HepG2 (cell line): ENCODE data around the gene BSN. TPM values are rescaled to one million over a fixed set of nuclear protein-coding genes. Genes with fewer than 3 reads are reported as not detected.

ENCODE experiments used
- AGO1 ChIP-seq: fragments of 200-400 bp; formaldehyde crosslinking; IDR thresholded peaks from 2 replicates; pipeline ENCODE4 v1.6.1; 2017; ENCODE audit warnings: mild to moderate bottlenecking, low read depth, low read length, moderate library complexity; ENCODE audit not compliant: poor library complexity, severe bottlenecking
- CBX5 ChIP-seq: sonication (generic); formaldehyde crosslinking; IDR thresholded peaks from 2 replicates; pipeline ENCODE4 v1.4.0; 2020; ENCODE audit warnings: missing genetic modification reagents, borderline replicate concordance
- DR1 ChIP-seq: sonication (generic); formaldehyde crosslinking; IDR thresholded peaks from 2 replicates; pipeline ENCODE4 v1.8.0; 2021; ENCODE audit warnings: mild to moderate bottlenecking, missing genetic modification reagents, inconsistent platforms
- KDM2A ChIP-seq: sonication (generic); formaldehyde crosslinking; IDR thresholded peaks from 2 replicates; pipeline ENCODE4 v1.4.0; 2020; ENCODE audit warnings: low read depth, missing genetic modification reagents, borderline replicate concordance
- KLF6 ChIP-seq: IDR thresholded peaks from 2 replicates; pipeline ENCODE4 v1.8.0; 2016; ENCODE audit warnings: missing biosample characterization, missing genetic modification reagents
- SP5 ChIP-seq: IDR thresholded peaks from 2 replicates; pipeline ENCODE4 v1.6.1; 2016; ENCODE audit warnings: low read depth, borderline replicate concordance
- SRSF4 ChIP-seq: fragments of 200-400 bp; formaldehyde crosslinking; IDR thresholded peaks from one replicate; pipeline ENCODE4 v1.6.1; 2018; ENCODE audit warnings: mild to moderate bottlenecking, low read depth, low read length, moderate library complexity; ENCODE audit not compliant: poor library complexity, severe bottlenecking
- SYNCRIP ChIP-seq: fragments of 200-400 bp; formaldehyde crosslinking; IDR thresholded peaks from 2 replicates; pipeline ENCODE4 v1.6.1; 2018; ENCODE audit warnings: mild to moderate bottlenecking, low read depth, low read length; ENCODE audit not compliant: insufficient read depth
- TARDBP ChIP-seq: sonication (generic); formaldehyde crosslinking; IDR thresholded peaks from 2 replicates; pipeline ENCODE4 v1.8.0; 2022; ENCODE audit warnings: mild to moderate bottlenecking, missing genetic modification reagents
- U2AF2 ChIP-seq: fragments of 200-400 bp; formaldehyde crosslinking; IDR thresholded peaks from 2 replicates; pipeline ENCODE4 v1.6.1; 2017; ENCODE audit warnings: low read depth, mild to moderate bottlenecking, low read length
- ZFAT ChIP-seq: sonication (generic); formaldehyde crosslinking; conservative IDR thresholded peaks from 2 replicates; pipeline ENCODE4 v1.8.1; 2023; ENCODE audit warnings: missing genetic modification reagents, inconsistent platforms
- ZFY ChIP-seq: sonication (generic); formaldehyde crosslinking; IDR thresholded peaks from 2 replicates; pipeline ENCODE4 v1.4.0; 2020; ENCODE audit warnings: missing genetic modification reagents
- ZNF136 ChIP-seq: sonication (generic); formaldehyde crosslinking; IDR thresholded peaks from 2 replicates; pipeline ENCODE4 v1.8.1; 2022; ENCODE audit warnings: low read depth, mild to moderate bottlenecking, moderate library complexity, missing genetic modification reagents
- ZNF207 ChIP-seq: fragments of 450-650 bp; IDR thresholded peaks from 2 replicates; pipeline ENCODE4 v1.6.1; 2016; ENCODE audit warnings: antibody characterized with exemption, borderline replicate concordance
- ZNF230 ChIP-seq: sonication (generic); formaldehyde crosslinking; IDR thresholded peaks from 2 replicates; pipeline ENCODE4 v1.4.0; 2020; ENCODE audit warnings: mild to moderate bottlenecking, missing genetic modification reagents
- ZNF337 ChIP-seq: sonication (generic); formaldehyde crosslinking; IDR thresholded peaks from 2 replicates; pipeline ENCODE4 v1.5.1; 2020; ENCODE audit warnings: missing genetic modification reagents, low read depth, mild to moderate bottlenecking, borderline replicate concordance
- ZNF496 ChIP-seq: sonication (generic); formaldehyde crosslinking; IDR thresholded peaks from 2 replicates; pipeline ENCODE4 v1.8.1; 2023; ENCODE audit warnings: mild to moderate bottlenecking, moderate library complexity, missing genetic modification reagents; ENCODE audit not compliant: insufficient replicate concordance
- ZNF567 ChIP-seq: sonication (generic); formaldehyde crosslinking; IDR thresholded peaks from 2 replicates; pipeline ENCODE4 v1.8.1; 2023; ENCODE audit warnings: mild to moderate bottlenecking, missing genetic modification reagents, borderline replicate concordance
- ZNF660 ChIP-seq: sonication (generic); formaldehyde crosslinking; IDR thresholded peaks from 2 replicates; pipeline ENCODE4 v1.5.1; 2020; ENCODE audit warnings: mild to moderate bottlenecking, low read depth, missing genetic modification reagents, borderline replicate concordance
- ZSCAN25 ChIP-seq: sonication (generic); formaldehyde crosslinking; IDR thresholded peaks from 2 replicates; pipeline ENCODE4 v1.8.0; 2022; ENCODE audit warnings: mild to moderate bottlenecking, missing genetic modification reagents
- polyA plus RNA-seq, 8 experiments: library from polyadenylated mRNA; depleted of rRNA in 3 of 8; stranded (reverse) in 7 of 8; unstranded in 1 of 8; fragments of >200 nt; fragmentation: Illumina TruSeq in 4 of 8; extraction: Trizol in 4 of 8; gene quantifications; 2 replicates each; pipeline versions ENCODE4 v1.2.1 to v1.2.3, GENCODE V29; 2011 to 2016; ENCODE audit warnings: low read depth in 4 of 8, missing spikeins in 1 of 8, mixed read lengths in 1 of 8; ENCODE audit not compliant: insufficient read depth in 1 of 8
- total RNA-seq, 5 experiments: library from RNA; depleted of rRNA; stranded (reverse); fragments of >200 nt; fragmentation: Illumina TruSeq; extraction: Trizol; gene quantifications; 2 replicates each; pipeline ENCODE4 v1.2.3, GENCODE V29; 2016; ENCODE audit warnings: low read depth in 1 of 5
- TF ChIP-seq, protein P1 (sequence below): sonication (generic); formaldehyde crosslinking; IDR thresholded peaks from 2 replicates; pipeline ENCODE4 v1.5.1; 2020; ENCODE audit warnings: missing genetic modification reagents, mild to moderate bottlenecking, borderline replicate concordance
- TF ChIP-seq, protein P2 (sequence below): sonication (generic); formaldehyde crosslinking; IDR thresholded peaks from 2 replicates; pipeline ENCODE4 v1.8.0; 2022; ENCODE audit warnings: missing genetic modification reagents, mild to moderate bottlenecking, inconsistent platforms, borderline replicate concordance
- TF ChIP-seq, protein P3 (sequence below): conservative IDR thresholded peaks from 2 replicates; pipeline ENCODE4 v1.6.1; 2018; ENCODE audit warnings: missing genetic modification reagents
- TF ChIP-seq, protein P4 (sequence below): IDR thresholded peaks from 2 replicates; pipeline ENCODE4 v1.6.1; 2016; ENCODE audit warnings: low read depth

BSN gene
- total and polyA plus RNA-seq, 2 of the 13 experiments (the other 11 are each of a cell fraction or from before 2014, with no cell fraction given): 0.42 to 0.86 TPM

DNA sequence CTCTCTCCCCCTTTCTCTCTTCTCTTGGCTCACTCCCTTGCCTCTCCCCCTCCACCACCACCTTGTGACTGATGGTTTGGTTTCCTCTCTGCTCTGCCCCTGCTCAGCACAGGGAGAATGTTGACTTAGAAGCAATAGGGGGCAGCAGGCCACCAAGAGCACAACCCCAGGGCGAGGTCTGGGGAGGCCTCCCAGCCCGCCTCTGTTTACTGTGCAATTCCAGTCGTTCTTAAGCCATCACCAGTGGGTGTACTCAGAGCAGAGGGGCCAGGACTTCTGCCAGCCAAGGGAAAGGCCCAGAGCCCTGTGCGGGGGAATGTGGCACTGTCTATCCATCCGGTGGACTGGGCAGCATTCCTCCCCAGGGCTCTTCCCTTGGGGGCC, 114.1 kb downstream of the BSN start (continued):
- no peak for TF ChIP-seq ZNF136 (CRISPR knock-in tag)
- TF ChIP-seq ZNF660 (CRISPR knock-in tag): no peak
- TF ChIP-seq AGO1: no peak
- no peak for TF ChIP-seq DR1 (CRISPR knock-in tag)
- peak; percentile 87; the same call in 1 of the 2 replicates for TF ChIP-seq CBX5
- no peak for TF ChIP-seq ZNF496 (CRISPR knock-in tag)
- TF ChIP-seq TARDBP (CRISPR knock-in tag): peak; percentile 79
- TF ChIP-seq, protein P1, sequence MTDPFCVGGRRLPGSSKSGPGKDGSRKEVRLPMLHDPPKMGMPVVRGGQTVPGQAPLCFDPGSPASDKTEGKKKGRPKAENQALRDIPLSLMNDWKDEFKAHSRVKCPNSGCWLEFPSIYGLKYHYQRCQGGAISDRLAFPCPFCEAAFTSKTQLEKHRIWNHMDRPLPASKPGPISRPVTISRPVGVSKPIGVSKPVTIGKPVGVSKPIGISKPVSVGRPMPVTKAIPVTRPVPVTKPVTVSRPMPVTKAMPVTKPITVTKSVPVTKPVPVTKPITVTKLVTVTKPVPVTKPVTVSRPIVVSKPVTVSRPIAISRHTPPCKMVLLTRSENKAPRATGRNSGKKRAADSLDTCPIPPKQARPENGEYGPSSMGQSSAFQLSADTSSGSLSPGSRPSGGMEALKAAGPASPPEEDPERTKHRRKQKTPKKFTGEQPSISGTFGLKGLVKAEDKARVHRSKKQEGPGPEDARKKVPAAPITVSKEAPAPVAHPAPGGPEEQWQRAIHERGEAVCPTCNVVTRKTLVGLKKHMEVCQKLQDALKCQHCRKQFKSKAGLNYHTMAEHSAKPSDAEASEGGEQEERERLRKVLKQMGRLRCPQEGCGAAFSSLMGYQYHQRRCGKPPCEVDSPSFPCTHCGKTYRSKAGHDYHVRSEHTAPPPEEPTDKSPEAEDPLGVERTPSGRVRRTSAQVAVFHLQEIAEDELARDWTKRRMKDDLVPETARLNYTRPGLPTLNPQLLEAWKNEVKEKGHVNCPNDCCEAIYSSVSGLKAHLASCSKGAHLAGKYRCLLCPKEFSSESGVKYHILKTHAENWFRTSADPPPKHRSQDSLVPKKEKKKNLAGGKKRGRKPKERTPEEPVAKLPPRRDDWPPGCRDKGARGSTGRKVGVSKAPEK: no peak
- no peak for TF ChIP-seq U2AF2
- no peak for TF ChIP-seq ZNF567 (CRISPR knock-in tag)
- TF ChIP-seq, protein P2, sequence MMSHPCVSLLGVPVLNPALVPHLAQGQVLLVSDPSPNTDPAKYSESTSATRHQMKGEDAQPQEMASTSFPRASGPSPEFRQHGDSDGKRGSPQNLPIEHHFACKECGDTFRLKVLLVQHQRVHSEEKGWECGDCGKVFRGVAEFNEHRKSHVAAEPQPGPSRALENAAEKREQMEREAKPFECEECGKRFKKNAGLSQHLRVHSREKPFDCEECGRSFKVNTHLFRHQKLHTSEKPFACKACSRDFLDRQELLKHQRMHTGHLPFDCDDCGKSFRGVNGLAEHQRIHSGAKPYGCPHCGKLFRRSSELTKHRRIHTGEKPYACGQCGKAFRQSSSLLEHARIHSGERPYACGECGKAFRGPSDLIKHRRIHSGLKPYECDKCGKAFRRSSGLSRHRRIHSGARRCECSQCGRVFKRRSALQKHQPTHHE: no peak
- no peak for TF ChIP-seq ZNF337 (CRISPR knock-in tag)
- TF ChIP-seq KDM2A: peak; percentile 72
- TF ChIP-seq SYNCRIP: no peak
- peak; percentile 92 for TF ChIP-seq ZSCAN25 (CRISPR knock-in tag)
- TF ChIP-seq SP5 (CRISPR knock-in tag): peak; percentile 88
- no peak for TF ChIP-seq SRSF4
- no peak for TF ChIP-seq ZNF230 (CRISPR knock-in tag)
- no peak for TF ChIP-seq ZNF207
- TF ChIP-seq ZFY (CRISPR knock-in tag): peak; percentile 64
- TF ChIP-seq KLF6 (CRISPR knock-in tag): peak; percentile 74; the same call in 1 of the 2 replicates
- TF ChIP-seq, protein P3, sequence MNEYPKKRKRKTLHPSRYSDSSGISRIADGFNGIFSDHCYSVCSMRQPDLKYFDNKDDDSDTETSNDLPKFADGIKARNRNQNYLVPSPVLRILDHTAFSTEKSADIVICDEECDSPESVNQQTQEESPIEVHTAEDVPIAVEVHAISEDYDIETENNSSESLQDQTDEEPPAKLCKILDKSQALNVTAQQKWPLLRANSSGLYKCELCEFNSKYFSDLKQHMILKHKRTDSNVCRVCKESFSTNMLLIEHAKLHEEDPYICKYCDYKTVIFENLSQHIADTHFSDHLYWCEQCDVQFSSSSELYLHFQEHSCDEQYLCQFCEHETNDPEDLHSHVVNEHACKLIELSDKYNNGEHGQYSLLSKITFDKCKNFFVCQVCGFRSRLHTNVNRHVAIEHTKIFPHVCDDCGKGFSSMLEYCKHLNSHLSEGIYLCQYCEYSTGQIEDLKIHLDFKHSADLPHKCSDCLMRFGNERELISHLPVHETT (CRISPR knock-in tag): no peak
- no peak for TF ChIP-seq ZFAT (CRISPR knock-in tag)
- TF ChIP-seq, protein P4, sequence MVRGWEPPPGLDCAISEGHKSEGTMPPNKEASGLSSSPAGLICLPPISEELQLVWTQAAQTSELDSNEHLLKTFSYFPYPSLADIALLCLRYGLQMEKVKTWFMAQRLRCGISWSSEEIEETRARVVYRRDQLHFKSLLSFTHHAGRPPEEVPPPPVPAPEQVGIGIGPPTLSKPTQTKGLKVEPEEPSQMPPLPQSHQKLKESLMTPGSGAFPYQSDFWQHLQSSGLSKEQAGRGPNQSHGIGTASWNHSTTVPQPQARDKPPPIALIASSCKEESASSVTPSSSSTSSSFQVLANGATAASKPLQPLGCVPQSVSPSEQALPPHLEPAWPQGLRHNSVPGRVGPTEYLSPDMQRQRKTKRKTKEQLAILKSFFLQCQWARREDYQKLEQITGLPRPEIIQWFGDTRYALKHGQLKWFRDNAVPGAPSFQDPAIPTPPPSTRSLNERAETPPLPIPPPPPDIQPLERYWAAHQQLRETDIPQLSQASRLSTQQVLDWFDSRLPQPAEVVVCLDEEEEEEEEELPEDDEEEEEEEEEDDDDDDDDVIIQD (CRISPR knock-in tag): peak; percentile 59; the same call in 1 of the 2 replicates
